HepG2 (cell line): Measurements from ENCODE around the gene MED23. TPM values are rescaled to one million over a fixed set of nuclear protein-coding genes. Genes with fewer than 3 reads are reported as not detected.
A peak's percentile ranks its signal among the peaks of the same experiment; 100 is the strongest.

Experiments
- ARID2 ChIP-seq: sonication (generic); formaldehyde crosslinking; IDR thresholded peaks from 2 replicates; pipeline ENCODE4 v1.8.1; 2022; ENCODE audit warnings: mild to moderate bottlenecking, missing genetic modification reagents, borderline replicate concordance
- ARID5B ChIP-seq: IDR thresholded peaks from 2 replicates; pipeline ENCODE4 v1.4.0; 2020; ENCODE audit warnings: mild to moderate bottlenecking, missing genetic modification reagents
- BRD4 ChIP-seq: sonication (generic); formaldehyde crosslinking; IDR thresholded peaks from 2 replicates; pipeline ENCODE4 v1.4.0; 2020; ENCODE audit warnings: missing genetic modification reagents
- CENPBD1 ChIP-seq: sonication (generic); formaldehyde crosslinking; IDR thresholded peaks from 2 replicates; pipeline ENCODE4 v1.8.0; 2022; ENCODE audit warnings: missing genetic modification reagents, low read depth, mild to moderate bottlenecking, borderline replicate concordance
- GLI4 ChIP-seq: sonication (generic); formaldehyde crosslinking; IDR thresholded peaks from 2 replicates; pipeline ENCODE4 v1.5.1; 2020; ENCODE audit warnings: missing genetic modification reagents, mild to moderate bottlenecking, moderate library complexity, borderline replicate concordance
- HIC2 ChIP-seq: sonication (generic); formaldehyde crosslinking; IDR thresholded peaks from 2 replicates; pipeline ENCODE4 v1.9.0; 2022; ENCODE audit warnings: low read depth, missing genetic modification reagents
- HOXA3 ChIP-seq: sonication (generic); formaldehyde crosslinking; IDR thresholded peaks from 2 replicates; pipeline ENCODE4 v1.5.0; 2020; ENCODE audit warnings: missing genetic modification reagents
- HOXD1 ChIP-seq: sonication (generic); formaldehyde crosslinking; IDR thresholded peaks from 2 replicates; pipeline ENCODE4 v1.5.0; 2020; ENCODE audit warnings: missing genetic modification reagents
- MNT ChIP-seq: fragments of 450-650 bp; IDR thresholded peaks from 2 replicates; pipeline ENCODE4 v1.6.1; 2016
- MYC ChIP-seq: sonication (generic); formaldehyde crosslinking; IDR thresholded peaks from 2 replicates; pipeline ENCODE4 v1.9.0; 2021; ENCODE audit warnings: missing genetic modification reagents, borderline replicate concordance
- ONECUT2 ChIP-seq: sonication (generic); formaldehyde crosslinking; IDR thresholded peaks from 2 replicates; pipeline ENCODE4 v1.4.0; 2020; ENCODE audit warnings: missing genetic modification reagents
- PAWR ChIP-seq: sonication (generic); formaldehyde crosslinking; IDR thresholded peaks from 2 replicates; pipeline ENCODE4 v1.4.0; 2020; ENCODE audit warnings: missing genetic modification reagents, mild to moderate bottlenecking, borderline replicate concordance
- PHF8 ChIP-seq: sonication (generic); formaldehyde crosslinking; IDR thresholded peaks from 2 replicates; pipeline ENCODE4 v1.5.0; 2020; ENCODE audit warnings: missing genetic modification reagents
- TP53 ChIP-seq: sonication (generic); formaldehyde crosslinking; conservative IDR thresholded peaks from 2 replicates; pipeline ENCODE4 v1.4.0; 2020; ENCODE audit warnings: missing genetic modification reagents
- ZFP37 ChIP-seq: sonication (generic); formaldehyde crosslinking; IDR thresholded peaks from 2 replicates; pipeline ENCODE4 v1.4.0; 2020; ENCODE audit warnings: missing genetic modification reagents, borderline replicate concordance
- ZFP90 ChIP-seq: sonication (generic); formaldehyde crosslinking; IDR thresholded peaks from 2 replicates; pipeline ENCODE4 v1.8.0; 2022; ENCODE audit warnings: missing genetic modification reagents, mild to moderate bottlenecking, inconsistent platforms, borderline replicate concordance
- ZMAT3 ChIP-seq: sonication (generic); formaldehyde crosslinking; conservative IDR thresholded peaks from 2 replicates; pipeline ENCODE4 v1.7.0; 2021; ENCODE audit warnings: missing genetic modification reagents
- ZNF3 ChIP-seq: IDR thresholded peaks from 2 replicates; pipeline ENCODE4 v1.7.0; 2017; ENCODE audit warnings: inconsistent platforms
- ZNF44 ChIP-seq: sonication (generic); formaldehyde crosslinking; IDR thresholded peaks from 2 replicates; pipeline ENCODE4 v1.5.1; 2020; ENCODE audit warnings: mild to moderate bottlenecking, missing genetic modification reagents
- ZNF564 ChIP-seq: sonication (generic); formaldehyde crosslinking; IDR thresholded peaks from 2 replicates; pipeline ENCODE4 v1.8.1; 2023; ENCODE audit warnings: mild to moderate bottlenecking, missing genetic modification reagents
- ZNF766 ChIP-seq: sonication (generic); formaldehyde crosslinking; IDR thresholded peaks from 2 replicates; pipeline ENCODE4 v1.5.0; 2020; ENCODE audit warnings: missing genetic modification reagents, borderline replicate concordance
- ZNF776 ChIP-seq: sonication (generic); formaldehyde crosslinking; IDR thresholded peaks from 2 replicates; pipeline ENCODE4 v1.4.0; 2020; ENCODE audit warnings: mild to moderate bottlenecking, missing genetic modification reagents
- polyA plus RNA-seq, 8 experiments: library from polyadenylated mRNA; depleted of rRNA in 3 of 8; stranded (reverse) in 7 of 8; unstranded in 1 of 8; fragments of >200 nt; fragmentation: Illumina TruSeq in 4 of 8; extraction: Trizol in 4 of 8; gene quantifications; 2 replicates each; pipeline versions ENCODE4 v1.2.1 to v1.2.3, GENCODE V29; 2011 to 2016; ENCODE audit warnings: low read depth in 4 of 8, missing spikeins in 1 of 8, mixed read lengths in 1 of 8; ENCODE audit not compliant: insufficient read depth in 1 of 8
- total RNA-seq, 5 experiments: library from RNA; depleted of rRNA; stranded (reverse); fragments of >200 nt; fragmentation: Illumina TruSeq; extraction: Trizol; gene quantifications; 2 replicates each; pipeline ENCODE4 v1.2.3, GENCODE V29; 2016; ENCODE audit warnings: low read depth in 1 of 5

The MED23 gene
- total and polyA plus RNA-seq, 2 of the 13 experiments (the other 11 are each of a cell fraction or from before 2014, with no cell fraction given) = 34.9 to 50.5 TPM

GRCh38 chr6:131635384-131636340 is 7.6 kb upstream of the MED23 start (continued):
- peak; percentile 90 for TF ChIP-seq ARID2
- TF ChIP-seq GLI4 (CRISPR knock-in tag) = no peak
- TF ChIP-seq HOXD1 (CRISPR knock-in tag) = peak; percentile 20; the same call in 1 of the 2 replicates
- TF ChIP-seq ZMAT3 (CRISPR knock-in tag) = peak; percentile 87
- peak; percentile 49; the same call in 1 of the 2 replicates for TF ChIP-seq HOXA3 (CRISPR knock-in tag)
- peak; percentile 88 for TF ChIP-seq TP53
- peak; percentile 47; the same call in 1 of the 2 replicates for TF ChIP-seq ONECUT2 (CRISPR knock-in tag)
- TF ChIP-seq ZNF3 (CRISPR knock-in tag) = no peak
- TF ChIP-seq MNT = no peak
- peak; percentile 85 for TF ChIP-seq MYC
- TF ChIP-seq ZFP90 (CRISPR knock-in tag) = peak; percentile 92; the same call in 1 of the 2 replicates
- peak; percentile 52; the same call in 1 of the 2 replicates for TF ChIP-seq ARID5B (CRISPR knock-in tag)
- 0 out of 2 replicates have a peak, but pooled peaks have one; percentile 37 for TF ChIP-seq ZNF44 (CRISPR knock-in tag)
- no peak for TF ChIP-seq PAWR (CRISPR knock-in tag)
- no peak for TF ChIP-seq ZNF776 (CRISPR knock-in tag)
- no peak for TF ChIP-seq ZNF564 (CRISPR knock-in tag)
- TF ChIP-seq ZFP37 (CRISPR knock-in tag) = peak; percentile 85
- 0 out of 2 replicates have a peak, but pooled peaks have one; percentile 51 for TF ChIP-seq HIC2 (CRISPR knock-in tag)
- peak; percentile 83; the same call in 1 of the 2 replicates for TF ChIP-seq BRD4 (CRISPR knock-in tag)
- TF ChIP-seq CENPBD1 (CRISPR knock-in tag) = no peak
- peak; percentile 91 for TF ChIP-seq PHF8 (CRISPR knock-in tag)
- TF ChIP-seq ZNF766 (CRISPR knock-in tag) = no peak; the same call in 1 of the 2 replicates
